Activated CD8-positive, alpha-beta memory T cell treated with anti-CD3 and anti-CD28 coated beads, Interleukin-2, amount 50 U/mL, for 1 hour (primary cell): ENCODE results near the gene PIGB.
"Not testable (repeated sequence)": the region's sequence is repeated elsewhere in the genome, so short reads cannot be mapped to it uniquely, and the experiment has no call there.

Experiments
- DNase-seq: peaks from one replicate; pipeline ENCODE4 v3.0.0-alpha.2; 2020; ENCODE audit errors: extremely low read depth

The PIGB gene

GRCh38 chr15:55297315-55297714, 21.7 kb upstream of the PIGB start:
- DNase-seq: no peak

- DNase-seq: not testable (repeated sequence)
Observed at GRCh38 chr15:55302801-55303200, 16.2 kb upstream of the PIGB start.

- DNase-seq: no peak
Observed at GRCh38 chr15:55319537-55320237, 665 bp downstream of the PIGB start.

GRCh38 chr15:55320238-55320550, 1.2 kb downstream of the PIGB start:
- no peak for DNase-seq

- no peak for DNase-seq
Observed at GRCh38 chr15:55320963-55321362, 1.9 kb downstream of the PIGB start.

GRCh38 chr15:55322467-55322866, 3.4 kb downstream of the PIGB start:
- DNase-seq: no peak

- DNase-seq: no peak
Observed at GRCh38 chr15:55327387-55327786, 8.4 kb downstream of the PIGB start.

- no peak for DNase-seq
Observed at GRCh38 chr15:55334371-55334770, 15.3 kb downstream of the PIGB start.

- DNase-seq: no peak
Observed at GRCh38 chr15:55334997-55335396, 16.0 kb downstream of the PIGB start.

- no peak for DNase-seq
Observed at GRCh38 chr15:55337160-55337559, 18.1 kb downstream of the PIGB start.

- no peak for DNase-seq
Observed at GRCh38 chr15:55343168-55343567, 24.1 kb downstream of the PIGB start.

- DNase-seq: no peak
Observed at GRCh38 chr15:55344206-55344605, 25.2 kb downstream of the PIGB start.

GRCh38 chr15:55348281-55348778, 29.3 kb downstream of the PIGB start:
- DNase-seq: no peak

GRCh38 chr15:55349282-55349681, 30.3 kb downstream of the PIGB start:
- DNase-seq: no peak

GRCh38 chr15:55353025-55353424, 34.0 kb downstream of the PIGB start:
- no peak for DNase-seq

GRCh38 chr15:55356985-55357585, 38.1 kb downstream of the PIGB start:
- no peak for DNase-seq

- no peak for DNase-seq
Observed at GRCh38 chr15:55357774-55358173, 38.8 kb downstream of the PIGB start.

GRCh38 chr15:55358471-55358870, 39.4 kb downstream of the PIGB start:
- no peak for DNase-seq

- DNase-seq: no peak
Observed at GRCh38 chr15:55360256-55360655, 41.2 kb downstream of the PIGB start.

- DNase-seq: no peak
Observed at GRCh38 chr15:55361048-55361447, 42.0 kb downstream of the PIGB start.

GRCh38 chr15:55362641-55363040, 43.6 kb downstream of the PIGB start:
- no peak for DNase-seq

GRCh38 chr15:55366981-55367380, 48.0 kb downstream of the PIGB start:
- DNase-seq: no peak

GRCh38 chr15:55372701-55373440, 53.8 kb downstream of the PIGB start:
- no peak for DNase-seq
